Right hindlimb (tissue), 1 donor: ENCODE data around the gene MAPK8IP3.
"Not testable (repeated sequence)": the region's sequence is repeated elsewhere in the genome, so short reads cannot be mapped to it uniquely, and the experiment has no call there.

Source experiments
- DNase-seq: peaks from one replicate; pipeline ENCODE4 v3.0.0-alpha.2; 2018

Gene MAPK8IP3

DNA sequence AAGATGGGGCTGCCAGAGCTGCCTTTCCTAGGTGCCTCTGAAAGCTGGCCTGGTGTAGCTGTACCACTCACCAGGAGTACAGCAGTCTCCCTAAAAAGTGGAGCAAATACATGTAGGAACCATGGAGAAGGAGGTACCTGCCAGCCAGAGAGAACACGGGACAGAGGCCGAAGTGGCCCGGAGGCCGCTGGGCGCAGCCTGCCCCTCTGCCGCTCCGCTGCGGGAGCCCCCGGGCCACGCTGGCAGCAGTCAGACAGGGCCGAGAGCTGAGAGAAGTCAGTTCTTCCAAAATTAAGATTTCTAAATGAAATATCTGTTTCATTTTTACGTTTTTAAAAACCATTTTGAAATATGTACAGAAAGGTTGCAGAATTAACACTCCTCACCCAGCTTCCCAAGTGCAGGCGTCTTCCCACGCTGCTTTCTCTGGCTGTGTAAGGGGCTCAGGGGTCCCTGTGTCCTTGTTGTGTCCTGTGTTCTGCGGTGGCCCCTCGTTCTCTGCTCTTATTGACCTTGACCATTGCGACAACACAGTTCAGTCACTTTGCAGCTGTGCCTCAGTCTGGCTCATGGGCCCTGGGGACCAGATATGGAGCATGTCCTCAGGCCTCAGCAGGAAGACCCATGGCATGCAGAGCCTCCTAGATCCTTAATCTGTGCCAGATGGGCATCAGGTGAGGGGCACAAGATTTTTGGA is 5.0 kb downstream of the MAPK8IP3 start:
- no peak for DNase-seq

- no peak for DNase-seq
Measured at GRCh38 chr16:1712791-1713261, 6.8 kb downstream of the MAPK8IP3 start.

GRCh38 chr16:1713331-1713730 is 7.3 kb downstream of the MAPK8IP3 start:
- DNase-seq, result no peak

DNA sequence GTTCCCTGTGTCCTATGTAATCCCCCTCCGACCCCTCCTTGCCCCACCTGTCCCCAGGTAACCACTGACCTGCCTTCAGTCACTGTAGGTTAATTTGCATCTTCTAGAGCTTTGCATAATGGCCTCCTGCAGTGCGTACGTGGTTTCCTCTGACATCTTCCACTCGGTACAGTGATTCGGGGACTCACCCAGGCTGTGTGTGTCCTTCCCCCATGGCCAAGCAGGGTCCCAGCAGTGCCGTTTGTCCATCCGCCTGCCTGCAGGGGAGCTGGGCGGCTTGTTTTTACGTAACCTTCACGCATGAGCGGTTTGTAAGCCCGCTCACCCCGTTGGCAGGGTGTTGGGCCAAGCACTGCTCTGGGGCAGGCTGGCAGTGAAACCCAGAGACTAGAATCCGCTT is 7.9 kb downstream of the MAPK8IP3 start:
- no peak for DNase-seq

- no peak for DNase-seq
Measured at GRCh38 chr16:1715220-1715619, 9.2 kb downstream of the MAPK8IP3 start.

DNA sequence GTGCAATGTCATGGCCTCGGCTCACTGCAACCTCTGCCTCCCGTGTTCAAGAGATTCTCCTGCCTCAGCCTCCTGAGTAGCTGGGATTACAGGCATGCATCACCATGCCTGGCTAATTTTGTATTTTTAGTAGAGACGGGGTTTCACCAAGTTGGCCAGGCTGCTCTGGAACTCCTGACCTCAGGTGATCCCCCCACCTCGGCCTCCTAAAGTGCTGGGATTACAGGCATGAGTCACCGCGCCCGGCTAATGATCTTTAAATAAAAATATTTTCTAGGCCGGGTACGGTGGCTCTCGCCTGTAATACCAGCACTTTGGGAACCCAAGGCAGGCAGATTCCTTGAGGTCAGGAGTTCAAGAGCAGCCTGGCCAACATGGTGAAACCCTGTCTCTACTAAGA is 12.2 kb downstream of the MAPK8IP3 start:
- not testable (repeated sequence) for DNase-seq

GRCh38 chr16:1719559-1720229 is 13.7 kb downstream of the MAPK8IP3 start:
- DNase-seq, result not testable (repeated sequence)

DNA sequence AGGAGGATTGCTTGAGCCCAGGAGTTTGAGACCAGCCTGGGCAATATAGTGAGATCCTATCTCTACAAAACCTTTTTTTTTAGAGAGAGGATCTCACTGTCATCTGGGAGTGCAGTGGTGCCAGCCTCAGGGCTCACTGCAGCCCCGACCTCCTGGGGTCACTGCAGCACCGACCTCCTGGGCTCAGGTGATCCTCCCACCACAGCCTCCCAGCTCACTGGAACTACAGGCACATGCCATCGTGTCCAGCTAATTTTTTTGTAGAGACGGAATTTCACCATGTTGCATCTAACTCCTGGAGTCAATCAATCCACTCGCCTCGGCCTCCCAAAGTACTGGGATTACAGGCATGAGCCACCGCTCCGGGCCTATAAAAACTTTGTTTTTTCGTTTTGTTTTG is 15.4 kb downstream of the MAPK8IP3 start:
- DNase-seq, result no peak

- DNase-seq, result no peak
Measured at GRCh38 chr16:1723450-1724147, 17.6 kb downstream of the MAPK8IP3 start.

DNA sequence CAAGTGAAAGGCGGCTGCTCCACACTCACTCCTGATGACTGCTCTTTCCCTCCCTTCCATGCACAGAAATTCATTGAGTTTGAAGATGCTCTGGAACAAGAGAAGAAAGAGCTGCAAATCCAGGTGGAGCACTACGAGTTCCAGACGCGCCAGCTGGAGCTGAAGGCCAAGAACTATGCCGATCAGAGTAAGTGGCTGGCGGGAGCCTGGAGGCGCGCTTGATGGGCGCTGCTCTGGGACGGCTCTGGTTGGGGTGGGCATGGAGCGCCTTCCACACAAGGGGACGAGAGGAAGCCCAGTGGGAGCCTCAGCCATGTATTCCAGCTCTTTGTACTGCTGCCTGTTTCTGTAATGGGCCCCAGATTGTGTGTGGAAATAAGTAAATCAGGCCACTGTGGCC is 18.5 kb downstream of the MAPK8IP3 start:
- DNase-seq, result no peak

DNA sequence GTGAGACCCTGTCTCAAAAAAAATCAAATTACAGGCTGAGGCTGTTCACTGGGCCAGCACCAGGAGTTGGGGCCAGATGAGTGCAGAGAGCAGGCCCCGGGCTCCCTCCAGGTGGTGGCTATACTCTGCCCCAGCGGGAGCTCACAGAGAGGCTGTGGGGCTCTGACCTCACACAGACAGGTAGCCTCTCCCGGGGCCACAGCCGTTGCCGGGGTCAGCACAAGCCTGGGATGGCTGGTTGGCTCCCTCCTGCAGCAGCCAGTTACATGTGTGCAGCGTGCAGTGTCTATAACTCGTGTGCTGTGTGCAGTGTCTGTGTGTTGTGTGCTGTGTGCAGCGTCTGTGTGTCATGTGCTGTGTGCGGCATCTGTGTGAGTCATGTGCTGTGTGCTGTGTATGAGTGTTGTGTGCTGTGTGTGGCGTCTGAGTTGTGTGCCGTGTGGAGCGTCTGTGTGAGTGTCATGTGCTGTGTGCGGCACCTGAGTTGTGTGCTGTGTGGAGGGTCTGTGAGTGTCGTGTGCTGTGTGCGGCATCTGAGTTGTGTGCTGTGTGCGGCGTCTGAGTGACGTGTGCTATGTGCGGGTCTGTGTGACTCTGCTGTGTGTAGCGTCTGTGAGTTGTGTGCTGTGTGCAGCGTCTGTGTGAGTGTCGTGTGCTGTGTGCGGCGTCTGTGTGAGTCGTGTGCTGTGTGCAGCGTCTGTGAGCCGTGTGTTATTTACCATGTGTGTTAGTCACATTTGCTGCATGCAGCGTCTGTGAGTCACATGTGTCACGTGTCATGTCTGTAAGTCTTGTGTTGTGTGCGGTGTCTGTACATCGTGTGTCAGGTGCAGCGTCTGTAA is 20.9 kb downstream of the MAPK8IP3 start:
- DNase-seq, result no peak

DNA sequence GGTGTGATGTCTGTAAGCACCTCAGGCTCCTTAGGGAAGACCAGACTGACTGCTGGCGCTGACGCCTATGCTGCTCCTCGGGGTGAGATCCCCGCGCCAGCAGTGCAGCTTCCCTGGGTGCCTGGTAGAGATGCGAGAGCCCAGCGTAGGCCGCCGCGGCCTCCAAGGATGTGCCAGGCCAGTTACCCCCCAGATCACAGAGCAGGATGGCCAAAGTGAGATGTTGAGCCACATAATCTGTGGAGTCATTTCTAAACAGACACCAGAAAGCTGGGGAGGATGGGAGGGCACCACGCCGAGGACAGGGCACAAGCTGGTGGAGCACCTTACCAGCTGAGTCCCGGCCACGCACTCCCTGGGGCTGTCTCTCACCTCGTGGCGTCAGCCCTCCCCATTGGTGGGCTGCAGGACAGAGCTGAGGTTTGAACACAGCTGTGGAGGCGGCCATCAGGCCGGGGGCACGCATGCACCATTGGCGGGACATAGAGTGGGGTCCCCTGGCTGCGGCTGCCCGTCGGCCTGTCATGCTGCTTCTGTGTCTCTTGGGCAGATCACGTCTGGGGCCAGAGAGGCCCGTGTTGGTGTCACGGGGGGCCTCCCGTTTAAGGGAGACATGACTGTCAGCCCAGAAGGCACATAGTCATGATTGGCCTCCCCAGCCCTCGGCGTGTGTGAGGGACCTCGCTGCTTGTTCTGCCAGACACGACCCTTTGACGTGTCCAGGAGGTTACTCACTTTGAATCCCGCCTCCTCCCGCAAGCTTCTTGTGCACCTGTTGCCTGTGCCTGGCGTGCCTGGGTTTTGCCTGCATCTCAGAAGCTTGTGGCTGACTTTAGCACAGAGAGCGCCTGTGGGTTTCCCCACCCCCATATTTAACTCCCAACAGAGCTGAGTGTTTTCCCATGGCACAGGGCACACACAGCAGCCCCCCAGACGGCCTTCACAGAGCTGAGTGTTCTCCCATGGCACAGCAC is 21.9 kb downstream of the MAPK8IP3 start:
- no peak for DNase-seq

- DNase-seq, result no peak
Measured at GRCh38 chr16:1729026-1729425, 23.0 kb downstream of the MAPK8IP3 start.

DNA sequence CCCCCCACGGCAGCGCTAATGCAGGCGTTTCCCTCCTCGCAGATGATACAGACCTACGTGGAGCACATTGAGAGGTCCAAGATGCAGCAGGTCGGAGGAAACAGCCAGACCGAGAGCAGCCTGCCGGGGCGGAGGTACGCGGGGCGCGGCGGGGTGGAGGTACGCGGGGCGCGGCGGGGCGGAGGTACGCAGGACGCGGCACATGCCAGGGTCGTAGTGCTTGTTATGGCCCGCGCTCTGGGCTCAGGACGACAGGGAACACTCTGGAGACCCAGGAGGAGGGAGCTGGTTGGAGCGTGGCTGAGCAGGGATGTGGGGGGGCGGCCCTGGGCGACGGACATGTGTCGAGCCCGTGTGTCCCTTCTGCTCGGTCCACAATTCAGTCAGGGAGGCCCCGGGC is 23.4 kb downstream of the MAPK8IP3 start:
- no peak for DNase-seq

GRCh38 chr16:1731073-1731472 is 25.1 kb downstream of the MAPK8IP3 start:
- no peak for DNase-seq

- no peak for DNase-seq
Measured at GRCh38 chr16:1731603-1732002, 25.6 kb downstream of the MAPK8IP3 start.

- no peak for DNase-seq
Measured at GRCh38 chr16:1732071-1732470, 26.1 kb downstream of the MAPK8IP3 start.

DNA sequence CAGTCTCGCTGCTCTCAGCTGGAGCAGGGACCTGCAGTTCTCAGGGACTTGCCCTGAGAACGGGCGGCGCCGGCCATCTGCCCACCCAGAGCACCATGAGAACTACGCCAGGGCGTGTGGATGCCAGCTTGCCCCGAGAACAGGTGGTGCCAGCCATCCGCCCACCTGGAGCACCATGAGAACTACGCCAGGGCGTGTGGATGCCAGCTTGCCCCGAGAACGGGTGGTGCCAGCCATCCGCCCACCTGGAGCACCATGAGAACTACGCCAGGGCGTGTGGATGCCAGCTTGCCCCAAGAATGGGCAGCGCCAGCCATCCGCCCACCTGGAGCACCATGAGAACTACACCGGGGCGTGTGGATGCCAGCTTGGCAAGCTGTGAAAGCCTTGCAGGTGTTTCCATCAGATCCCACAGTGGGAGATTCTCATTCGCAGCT is 26.6 kb downstream of the MAPK8IP3 start:
- not testable (repeated sequence) for DNase-seq

DNA sequence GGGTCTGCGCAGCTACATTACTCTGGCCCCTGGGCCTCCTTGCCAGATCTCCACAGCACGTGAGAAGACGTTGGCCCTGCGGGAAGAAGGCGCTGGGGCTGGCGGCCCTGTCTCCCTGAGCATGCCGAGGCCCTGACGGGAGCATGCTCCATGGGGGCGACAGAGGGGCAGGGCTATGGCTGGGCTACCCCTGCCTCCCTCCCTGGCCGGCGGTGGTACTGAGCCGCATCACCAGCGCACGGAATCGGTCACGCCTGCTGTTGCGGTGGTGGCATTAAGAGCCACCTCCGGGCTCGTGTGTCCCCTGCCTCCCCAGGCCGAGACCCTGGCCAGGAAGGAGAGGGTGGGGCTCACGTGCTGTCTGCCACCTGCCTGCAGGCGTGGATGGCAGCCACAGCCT is 28.1 kb downstream of the MAPK8IP3 start:
- DNase-seq, result no peak

DNA sequence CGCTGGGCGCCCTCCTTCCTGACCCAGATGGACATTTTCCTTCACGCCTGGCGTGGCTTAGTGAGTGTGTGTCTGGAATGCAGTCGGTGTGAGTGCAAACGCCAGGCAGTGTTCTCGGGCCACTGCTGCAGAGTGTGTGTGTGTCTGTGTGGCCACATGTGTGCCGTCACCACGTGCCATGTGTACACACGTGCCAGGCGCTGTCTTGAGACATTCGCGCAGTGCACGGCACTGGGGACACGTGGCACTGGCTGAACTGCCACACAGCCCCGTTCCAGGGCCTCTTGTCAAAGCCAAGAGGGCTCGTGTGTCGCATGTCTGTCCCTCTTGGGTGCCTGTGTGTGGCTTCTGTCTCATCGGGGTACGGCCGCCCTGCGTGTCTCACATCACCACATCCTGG is 28.8 kb downstream of the MAPK8IP3 start:
- no peak for DNase-seq

GRCh38 chr16:1740234-1740633 is 34.2 kb downstream of the MAPK8IP3 start:
- DNase-seq, result no peak
